ENCODE results near the gene PNKD.

The PNKD gene

GRCh38 chr2:218269900-218270720, at the start of gene PNKD, which contains the start of gene AAMP:
PNKD (plus strand) TSS chr2:218270519; CDS start chr2:218270536, 17 bp downstream.
AAMP (minus strand) TSS chr2:218270137; CDS start chr2:218270086, 51 bp downstream.
- peak; percentile 99 for DNase-seq

- no peak for DNase-seq
Observed at GRCh38 chr2:218221000-218221399, 49.3 kb upstream of the PNKD start.

DNA sequence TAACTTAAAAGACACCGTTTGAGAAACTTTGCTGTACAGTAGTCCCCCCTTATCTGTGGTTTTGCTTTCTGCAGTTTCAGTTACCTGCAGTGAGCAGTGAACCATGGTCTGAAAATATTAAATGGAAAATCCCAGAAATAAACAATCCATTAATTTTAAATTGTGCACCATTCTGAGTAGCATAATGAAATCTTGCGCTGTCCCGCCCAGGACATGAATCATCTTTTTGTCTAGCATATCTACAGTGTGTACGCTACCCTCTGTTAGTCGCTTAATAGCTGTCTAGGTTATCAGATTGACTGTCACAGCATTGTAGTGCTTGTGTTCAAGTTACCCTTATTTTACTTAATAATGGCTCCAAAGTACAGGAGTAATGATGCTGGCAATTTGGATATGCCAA, 47.3 kb upstream of the PNKD start:
- DNase-seq, result no peak

DNA sequence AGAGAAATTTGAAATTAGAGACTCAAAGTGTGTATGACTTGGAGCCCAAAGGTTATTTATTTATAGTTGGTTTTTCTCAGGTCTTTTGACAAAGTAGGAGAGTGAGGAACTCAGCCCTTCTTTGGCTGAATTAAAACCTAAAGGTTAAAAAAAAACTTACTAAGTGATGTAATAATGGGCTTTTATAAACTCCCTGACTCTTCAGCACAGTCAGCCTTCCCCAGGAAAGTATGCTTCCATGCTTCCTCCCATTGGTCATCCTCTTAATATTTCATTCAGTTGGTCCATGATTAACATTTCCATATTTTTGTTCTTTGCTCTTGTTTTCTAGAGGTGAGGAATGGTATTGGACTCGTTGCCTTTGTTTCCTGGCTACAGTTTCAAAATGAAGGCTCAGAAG, 46.1 kb upstream of the PNKD start:
- DNase-seq, result no peak

DNA sequence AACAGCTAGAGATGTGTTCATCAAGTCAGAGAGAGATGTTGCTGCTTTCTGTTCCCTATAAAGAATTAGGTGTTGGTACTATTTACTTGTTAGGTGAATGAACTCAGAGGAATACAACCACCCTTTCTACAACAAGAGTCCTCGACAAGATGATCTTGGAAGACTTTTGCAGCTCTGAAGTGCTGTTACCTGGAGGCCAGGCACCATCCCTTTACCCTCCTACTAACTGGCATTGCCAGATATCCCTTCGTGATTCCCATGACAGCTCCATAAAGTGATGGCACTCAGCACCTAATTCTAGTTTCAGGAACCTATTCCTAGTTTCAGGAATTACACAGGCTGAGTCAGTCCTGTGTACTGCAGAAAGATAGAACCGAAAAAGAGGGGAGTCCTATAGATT, 43.4 kb upstream of the PNKD start:
- DNase-seq, result no peak

- DNase-seq, result no peak
Observed at GRCh38 chr2:218228366-218229090, 41.8 kb upstream of the PNKD start.

GRCh38 chr2:218229239-218229638, 41.1 kb upstream of the PNKD start:
- DNase-seq, result no peak

DNA sequence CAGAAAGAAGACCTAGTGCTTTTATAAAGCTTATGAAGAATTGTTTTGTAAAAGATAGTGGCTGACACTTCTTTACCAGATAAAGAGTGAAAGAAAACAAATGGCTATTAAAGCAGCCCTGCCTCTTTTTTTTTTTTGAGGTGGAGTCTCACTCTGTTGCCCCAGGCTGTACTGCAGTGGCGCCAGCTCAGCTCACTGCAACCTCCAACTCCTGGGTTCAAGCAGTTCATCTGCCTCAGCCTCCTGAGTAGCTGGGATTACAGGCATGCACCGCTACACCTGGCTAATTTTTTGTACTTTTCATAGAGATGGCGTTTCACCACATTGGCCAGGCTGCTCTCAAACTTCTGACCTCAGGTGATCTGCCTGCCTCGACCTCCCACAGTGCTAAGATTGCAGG, 40.5 kb upstream of the PNKD start:
- DNase-seq, result no peak

DNA sequence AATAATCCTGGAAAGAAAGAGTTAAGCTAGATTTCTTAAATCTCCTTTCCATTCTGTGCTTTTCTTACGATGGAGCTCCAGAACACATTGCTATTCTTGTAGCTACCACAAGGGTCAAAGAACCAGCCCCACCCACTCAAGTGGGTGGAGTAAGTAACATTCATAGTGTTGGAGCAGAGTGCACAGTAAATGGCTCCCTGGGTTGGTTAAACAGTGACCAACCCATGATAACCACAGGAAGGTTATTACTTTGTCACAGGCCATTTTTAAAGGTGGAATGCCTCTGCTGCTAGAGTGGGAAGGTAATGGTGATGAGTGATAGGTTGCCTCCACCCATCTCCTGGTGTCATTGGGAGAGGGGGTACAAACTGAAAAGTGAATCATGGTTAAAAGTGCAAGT, 39.4 kb upstream of the PNKD start:
- DNase-seq, result no peak

- no peak for DNase-seq
Observed at GRCh38 chr2:218233543-218233942, 36.8 kb upstream of the PNKD start.

- no peak for DNase-seq
Observed at GRCh38 chr2:218234521-218234920, 35.8 kb upstream of the PNKD start.

GRCh38 chr2:218235017-218235416, 35.3 kb upstream of the PNKD start:
- no peak for DNase-seq

DNA sequence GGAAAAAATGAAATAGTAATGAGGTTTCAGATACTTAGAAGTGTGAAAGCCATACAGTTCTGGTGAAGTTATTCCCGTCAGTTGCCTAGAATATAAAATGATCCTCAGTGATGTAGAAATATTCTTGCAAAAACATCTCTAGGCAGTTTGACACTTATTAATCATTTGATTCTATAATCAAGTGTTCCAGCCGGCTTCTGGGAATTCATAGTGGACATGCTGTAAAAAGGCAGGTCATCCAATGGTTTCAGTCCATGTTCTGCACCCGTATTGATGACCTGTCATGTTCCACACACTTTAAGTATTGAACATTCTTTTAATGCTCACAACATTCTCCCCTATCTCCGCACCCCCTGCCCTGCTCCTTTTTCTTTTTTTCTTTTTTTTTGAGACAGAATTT, 33.5 kb upstream of the PNKD start:
- no peak for DNase-seq

DNA sequence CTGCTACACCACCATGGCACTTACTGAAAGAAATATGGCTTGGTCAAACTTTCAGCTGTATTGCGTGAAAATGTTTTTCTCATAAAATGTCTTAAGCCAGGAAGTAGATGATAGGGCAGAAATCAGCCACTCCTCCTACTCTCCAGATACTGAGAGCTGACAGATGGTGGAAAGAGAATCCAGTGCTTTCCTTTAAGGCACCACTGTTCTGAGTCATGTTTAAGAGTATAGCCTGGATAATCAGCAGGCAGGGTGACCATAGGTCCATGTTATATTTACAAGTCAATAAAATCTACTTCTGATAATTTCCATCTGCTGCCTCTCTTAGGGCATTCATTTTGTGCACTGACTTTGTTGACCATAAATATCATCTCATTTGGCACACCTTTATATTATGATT, 31.4 kb upstream of the PNKD start:
- DNase-seq, result no peak

- DNase-seq, result no peak
Observed at GRCh38 chr2:218244204-218244603, 26.1 kb upstream of the PNKD start.

DNA sequence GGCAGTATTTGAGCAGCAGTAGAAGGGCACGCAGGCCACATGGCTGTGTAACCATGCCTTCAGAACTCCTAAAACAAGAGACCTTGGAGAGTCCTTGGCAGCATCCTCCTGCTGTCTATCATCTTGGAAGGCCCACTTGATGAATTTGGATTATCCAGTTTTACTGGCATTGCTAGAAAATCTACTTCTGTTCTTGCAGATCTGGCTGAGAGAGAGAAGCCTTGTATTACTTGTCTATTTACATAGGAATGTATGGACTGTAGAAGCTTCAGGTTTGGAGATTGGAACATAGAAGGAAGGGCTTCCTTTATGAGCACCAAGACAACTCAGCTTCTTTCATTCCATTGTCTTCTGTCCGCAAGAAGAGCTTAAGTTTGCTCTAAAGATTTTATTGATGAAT, 25.7 kb upstream of the PNKD start:
- DNase-seq, result no peak

GRCh38 chr2:218245214-218245613, 25.1 kb upstream of the PNKD start:
- no peak for DNase-seq

DNA sequence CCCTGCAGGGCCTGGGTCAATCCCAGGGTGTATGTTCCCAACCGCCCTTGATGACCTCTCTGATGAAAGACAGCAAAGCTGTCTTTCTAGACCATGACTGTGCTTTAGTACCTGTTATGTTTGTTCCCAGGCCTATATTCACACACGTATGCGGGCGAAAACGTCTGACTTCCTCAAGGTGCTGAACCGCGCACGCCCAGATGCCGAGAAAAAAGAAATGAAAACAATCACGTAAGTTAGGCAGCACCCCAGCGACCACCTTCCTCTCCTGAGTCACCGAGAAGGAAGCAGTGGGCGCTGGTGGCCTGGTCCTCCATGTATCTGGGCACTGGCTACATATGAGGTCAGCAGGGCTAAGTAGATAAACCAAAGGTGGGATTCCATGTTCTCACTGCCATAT, 20.6 kb upstream of the PNKD start:
- DNase-seq, result no peak

GRCh38 chr2:218252509-218253231, 17.6 kb upstream of the PNKD start:
- no peak for DNase-seq

GRCh38 chr2:218253232-218253625, 17.1 kb upstream of the PNKD start:
- no peak for DNase-seq

- no peak for DNase-seq
Observed at GRCh38 chr2:218255446-218255845, 14.9 kb upstream of the PNKD start.

- DNase-seq, result no peak
Observed at GRCh38 chr2:218256612-218257350, 13.5 kb upstream of the PNKD start.
